ENCODE data around the gene ASB18.

DNA sequence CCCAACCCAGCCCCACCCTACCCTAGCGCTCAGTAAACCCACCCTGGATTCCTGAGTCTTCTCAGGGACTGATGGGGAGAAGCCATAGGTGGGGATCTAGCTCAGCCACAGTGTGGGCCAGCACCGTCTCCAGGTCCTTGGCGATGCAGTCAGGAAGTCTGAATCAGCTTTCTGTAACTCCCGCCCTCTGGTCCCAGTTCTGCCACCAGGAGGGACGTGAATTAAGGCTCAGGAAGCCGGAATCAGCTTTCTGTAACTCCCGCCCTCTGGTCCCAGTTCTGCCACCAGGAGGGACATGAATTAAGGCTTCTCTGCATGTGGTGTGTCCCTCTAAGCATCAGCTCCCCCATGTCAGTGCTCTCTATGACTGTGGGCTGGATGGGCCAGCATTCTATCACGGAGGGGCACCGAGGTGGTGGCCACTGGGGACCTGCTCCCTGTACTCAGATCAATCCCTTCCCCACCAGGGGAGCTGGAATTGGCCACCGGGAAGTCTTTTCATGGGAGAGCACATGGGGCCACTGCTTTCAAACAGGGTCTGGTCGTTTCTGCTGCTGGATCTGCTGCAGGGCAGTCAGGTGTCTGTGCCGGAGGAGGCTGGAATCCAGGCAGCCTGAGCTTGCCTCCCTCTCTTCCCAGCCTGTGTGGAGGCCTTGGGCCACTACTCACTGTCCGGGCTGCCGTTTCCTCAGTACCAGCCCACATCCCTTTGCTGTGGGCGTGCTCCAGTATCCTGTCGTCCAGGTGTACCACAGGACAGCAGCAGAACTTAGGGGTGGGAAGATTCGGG is 24.7 kb downstream of the ASB18 start:
- TF ChIP-seq, protein P1, sequence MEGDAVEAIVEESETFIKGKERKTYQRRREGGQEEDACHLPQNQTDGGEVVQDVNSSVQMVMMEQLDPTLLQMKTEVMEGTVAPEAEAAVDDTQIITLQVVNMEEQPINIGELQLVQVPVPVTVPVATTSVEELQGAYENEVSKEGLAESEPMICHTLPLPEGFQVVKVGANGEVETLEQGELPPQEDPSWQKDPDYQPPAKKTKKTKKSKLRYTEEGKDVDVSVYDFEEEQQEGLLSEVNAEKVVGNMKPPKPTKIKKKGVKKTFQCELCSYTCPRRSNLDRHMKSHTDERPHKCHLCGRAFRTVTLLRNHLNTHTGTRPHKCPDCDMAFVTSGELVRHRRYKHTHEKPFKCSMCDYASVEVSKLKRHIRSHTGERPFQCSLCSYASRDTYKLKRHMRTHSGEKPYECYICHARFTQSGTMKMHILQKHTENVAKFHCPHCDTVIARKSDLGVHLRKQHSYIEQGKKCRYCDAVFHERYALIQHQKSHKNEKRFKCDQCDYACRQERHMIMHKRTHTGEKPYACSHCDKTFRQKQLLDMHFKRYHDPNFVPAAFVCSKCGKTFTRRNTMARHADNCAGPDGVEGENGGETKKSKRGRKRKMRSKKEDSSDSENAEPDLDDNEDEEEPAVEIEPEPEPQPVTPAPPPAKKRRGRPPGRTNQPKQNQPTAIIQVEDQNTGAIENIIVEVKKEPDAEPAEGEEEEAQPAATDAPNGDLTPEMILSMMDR (optimal IDR thresholded peaks at IDR 0.05 in 1 of 3, IDR thresholded peaks at IDR 0.05 in 1 of 3, conservative IDR thresholded peaks at IDR 0.05 in 1 of 3; ENCODE audit: extremely low read depth in 1 of 3, insufficient read depth in 2 of 3, low read length in 3 of 3): no peak
- no peak for TF ChIP-seq EZH2 (IDR thresholded peaks at IDR 0.05; ENCODE audit: low read length)

Data from keratinocyte (primary cell).